Measurements from ENCODE around the gene LMX1A. TPM values are rescaled to one million over a fixed set of nuclear protein-coding genes. Genes with fewer than 3 reads are reported as not detected.

Gene LMX1A
- total RNA-seq, 1 donor from 2014 or later: not detected

- peak overlapping the region; percentile 34 for H3K27ac Mint-ChIP-seq
- H3K9me3 Mint-ChIP-seq: no peaks in the 10 kb centered on the region
- no peak overlapping the region for H3K4me3 Mint-ChIP-seq
- no peak for DNase-seq
- intact Hi-C loops (cut with micrococcal nuclease): loop anchor here (5.0 kb wide), 1 partner anchor 117 kb away; no protein-coding TSS in a partner anchor
- no peaks in the 10 kb centered on the region for H3K36me3 Mint-ChIP-seq (ENCODE audit: low read depth)
- peaks cover 87% of the 10 kb centered on the region for H3K27me3 Mint-ChIP-seq
- H3K4me1 Mint-ChIP-seq: no peaks in the 10 kb centered on the region
Measured at GRCh38 chr1:165353731-165354671, 2.5 kb downstream of the LMX1A start.

GRCh38 chr1:165352442-165353293 is 3.8 kb downstream of the LMX1A start:
- intact Hi-C loops (cut with micrococcal nuclease): loop anchor here (5.0 kb wide), 1 partner anchor 115 kb away; no protein-coding TSS in a partner anchor
- DNase-seq: no peak

GRCh38 chr1:165351863-165352441 is 4.6 kb downstream of the LMX1A start:
- Mint-ChIP-seq H3K36me3 (ENCODE audit: low read depth) (no peaks in the 10 kb centered on the region), H3K9me3 (no peaks in the 10 kb centered on the region), H3K27me3 (peaks cover 83% of the 10 kb centered on the region), H3K27ac (peak overlapping the region; percentile 70), H3K4me1 (no peaks in the 10 kb centered on the region), H3K4me3 (no peak overlapping the region)
- intact Hi-C loops (cut with micrococcal nuclease): loop anchor here (5.0 kb wide), 1 partner anchor 115 kb away; no protein-coding TSS in a partner anchor
- no peak for DNase-seq

More at GRCh38 chr1:165352442-165353293, 3.8 kb downstream of the LMX1A start:
- no peaks in the 10 kb centered on the region for H3K4me1 Mint-ChIP-seq
- peaks cover 86% of the 10 kb centered on the region for H3K27me3 Mint-ChIP-seq
- H3K36me3 Mint-ChIP-seq (ENCODE audit: low read depth): no peaks in the 10 kb centered on the region
- no peak overlapping the region for H3K4me3 Mint-ChIP-seq
- H3K27ac Mint-ChIP-seq: peak overlapping the region; percentile 70
- no peaks in the 10 kb centered on the region for H3K9me3 Mint-ChIP-seq

GRCh38 chr1:165350840-165351239 is 5.7 kb downstream of the LMX1A start:
- H3K9me3 Mint-ChIP-seq: no peaks in the 10 kb centered on the region
- no peaks in the 10 kb centered on the region for H3K36me3 Mint-ChIP-seq (ENCODE audit: low read depth)
- intact Hi-C loops (cut with micrococcal nuclease): loop anchor here (5.0 kb wide), 1 partner anchor 114 kb away; no protein-coding TSS in a partner anchor
- peaks cover 91% of the 10 kb centered on the region for H3K27me3 Mint-ChIP-seq
- H3K4me3 Mint-ChIP-seq: no peak overlapping the region
- H3K4me1 Mint-ChIP-seq: no peaks in the 10 kb centered on the region
- DNase-seq: no peak
- H3K27ac Mint-ChIP-seq: no peak overlapping the region

- Mint-ChIP-seq H3K36me3 (ENCODE audit: low read depth) (no peaks in the 10 kb centered on the region), H3K9me3 (no peaks in the 10 kb centered on the region), H3K27me3 (peaks cover 67% of the 10 kb centered on the region), H3K27ac (no peak overlapping the region), H3K4me3 (no peak overlapping the region), H3K4me1 (no peaks in the 10 kb centered on the region)
- no peak for DNase-seq
- intact Hi-C loops (cut with micrococcal nuclease): no loop called here
Measured at GRCh38 chr1:165345502-165345901, 11.0 kb downstream of the LMX1A start.

- no peak overlapping the region for H3K4me3 Mint-ChIP-seq
- H3K27me3 Mint-ChIP-seq: peaks cover 62% of the 10 kb centered on the region
- intact Hi-C loops (cut with micrococcal nuclease): no loop called here
- H3K9me3 Mint-ChIP-seq: no peaks in the 10 kb centered on the region
- DNase-seq: no peak
- H3K36me3 Mint-ChIP-seq (ENCODE audit: low read depth): no peaks in the 10 kb centered on the region
- no peaks in the 10 kb centered on the region for H3K4me1 Mint-ChIP-seq
- H3K27ac Mint-ChIP-seq: no peak overlapping the region
Measured at GRCh38 chr1:165344736-165345135, 11.8 kb downstream of the LMX1A start.

GRCh38 chr1:165344198-165344597 is 12.3 kb downstream of the LMX1A start:
- Mint-ChIP-seq H3K36me3 (ENCODE audit: low read depth) (no peaks in the 10 kb centered on the region), H3K27ac (no peak overlapping the region), H3K4me1 (no peaks in the 10 kb centered on the region), H3K4me3 (no peak overlapping the region), H3K27me3 (peaks cover 57% of the 10 kb centered on the region), H3K9me3 (no peaks in the 10 kb centered on the region)
- intact Hi-C loops (cut with micrococcal nuclease): no loop called here
- no peak for DNase-seq

GRCh38 chr1:165342587-165342986 is 13.9 kb downstream of the LMX1A start:
- Mint-ChIP-seq H3K27ac (no peak overlapping the region), H3K4me1 (no peaks in the 10 kb centered on the region), H3K27me3 (peaks cover 43% of the 10 kb centered on the region), H3K9me3 (no peaks in the 10 kb centered on the region), H3K4me3 (no peak overlapping the region), H3K36me3 (ENCODE audit: low read depth) (no peaks in the 10 kb centered on the region)
- intact Hi-C loops (cut with micrococcal nuclease): no loop called here
- no peak for DNase-seq

- H3K4me3 Mint-ChIP-seq: no peak overlapping the region
- H3K9me3 Mint-ChIP-seq: no peaks in the 10 kb centered on the region
- peaks cover 40% of the 10 kb centered on the region for H3K27me3 Mint-ChIP-seq
- intact Hi-C loops (cut with micrococcal nuclease): no loop called here
- H3K4me1 Mint-ChIP-seq: no peaks in the 10 kb centered on the region
- H3K36me3 Mint-ChIP-seq (ENCODE audit: low read depth): no peaks in the 10 kb centered on the region
- no peak for DNase-seq
- H3K27ac Mint-ChIP-seq: no peak overlapping the region
Measured at GRCh38 chr1:165342168-165342567, 14.3 kb downstream of the LMX1A start.

GRCh38 chr1:165339164-165339563 is 17.4 kb downstream of the LMX1A start:
- no peaks in the 10 kb centered on the region for H3K36me3 Mint-ChIP-seq (ENCODE audit: low read depth)
- H3K4me1 Mint-ChIP-seq: no peaks in the 10 kb centered on the region
- no peak for DNase-seq
- intact Hi-C loops (cut with micrococcal nuclease): no loop called here
- no peak overlapping the region for H3K4me3 Mint-ChIP-seq
- H3K9me3 Mint-ChIP-seq: no peaks in the 10 kb centered on the region
- H3K27me3 Mint-ChIP-seq: peaks cover 23% of the 10 kb centered on the region
- H3K27ac Mint-ChIP-seq: no peak overlapping the region

- H3K27ac Mint-ChIP-seq: no peak overlapping the region
- no peaks in the 10 kb centered on the region for H3K9me3 Mint-ChIP-seq
- H3K36me3 Mint-ChIP-seq (ENCODE audit: low read depth): no peaks in the 10 kb centered on the region
- H3K4me1 Mint-ChIP-seq: no peaks in the 10 kb centered on the region
- no peak overlapping the region for H3K4me3 Mint-ChIP-seq
- intact Hi-C loops (cut with micrococcal nuclease): no loop called here
- H3K27me3 Mint-ChIP-seq: peaks cover 10% of the 10 kb centered on the region
- no peak for DNase-seq
Measured at GRCh38 chr1:165330483-165330882, 26.0 kb downstream of the LMX1A start.

- no peak overlapping the region for H3K4me3 Mint-ChIP-seq
- intact Hi-C loops (cut with micrococcal nuclease): no loop called here
- peaks cover 9% of the 10 kb centered on the region for H3K27me3 Mint-ChIP-seq
- H3K9me3 Mint-ChIP-seq: no peaks in the 10 kb centered on the region
- H3K4me1 Mint-ChIP-seq: no peaks in the 10 kb centered on the region
- DNase-seq: no peak
- H3K27ac Mint-ChIP-seq: no peak overlapping the region
- H3K36me3 Mint-ChIP-seq (ENCODE audit: low read depth): no peaks in the 10 kb centered on the region
Measured at GRCh38 chr1:165329104-165329503, 27.4 kb downstream of the LMX1A start.

GRCh38 chr1:165328136-165328535 is 28.4 kb downstream of the LMX1A start:
- Mint-ChIP-seq H3K36me3 (ENCODE audit: low read depth) (no peaks in the 10 kb centered on the region), H3K4me1 (no peaks in the 10 kb centered on the region), H3K4me3 (no peak overlapping the region), H3K27me3 (peaks cover 7% of the 10 kb centered on the region), H3K9me3 (no peaks in the 10 kb centered on the region), H3K27ac (no peak overlapping the region)
- intact Hi-C loops (cut with micrococcal nuclease): no loop called here
- DNase-seq: no peak

Measured in activated CD4-positive, alpha-beta T cell treated with anti-CD3 and anti-CD28 coated beads, Interleukin-2, amount 10 ng/mL, durations not matched to agents 24 days and 14 days (primary cell).